ENCODE measurements around the gene SUCO. TPM values are rescaled to one million over a fixed set of nuclear protein-coding genes. Genes with fewer than 3 reads are reported as not detected.
"Not testable (repeated sequence)": the region's sequence is repeated elsewhere in the genome, so short reads cannot be mapped to it uniquely, and the experiment has no call there.

SUCO gene
- total and polyA plus RNA-seq, 2 of the 8 experiments (the other 6 are each of a cell fraction or from before 2014, with no cell fraction given), result 8.3 to 35.8 TPM

DNA sequence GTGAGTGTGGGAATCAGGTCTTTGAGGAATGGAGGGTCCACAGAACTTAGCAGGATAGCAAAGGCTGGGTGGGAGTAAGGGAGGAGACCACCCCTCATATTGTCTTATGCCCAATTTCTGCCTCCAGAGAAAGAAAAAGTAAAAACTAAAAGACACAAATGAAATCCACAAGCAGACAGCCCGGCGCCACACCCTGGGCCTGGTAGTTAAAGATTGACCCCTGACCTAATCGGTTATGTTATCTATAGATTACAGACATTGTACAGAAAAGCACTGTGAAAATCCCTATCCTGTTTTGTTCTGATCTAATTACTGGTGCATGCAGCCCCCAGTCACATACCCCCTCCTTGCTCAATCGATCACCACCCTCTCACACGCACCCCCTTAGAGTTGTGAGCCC lies 36.8 kb upstream of the SUCO start:
- H3K79me1 ChIP-seq (ENCODE audit: low read depth, low read length); H3K14ac ChIP-seq (ENCODE audit: insufficient read length); H3K4me3 ChIP-seq (ENCODE audit: extremely low read depth in 1 of 4, insufficient read depth in 2 of 4, low read depth in 3 of 4, low read length in 4 of 4); H3K23ac ChIP-seq (ENCODE audit: insufficient read length); H2BK5ac ChIP-seq (ENCODE audit: low read depth, low read length); H3K9ac ChIP-seq (replicated peaks in 1 of 4; ENCODE audit: extremely low read depth in 1 of 4, low read depth in 3 of 4, low read length in 3 of 4); H3K23me2 ChIP-seq (ENCODE audit: low read depth, low read length); H3K27me3 ChIP-seq (replicated peaks in 1 of 4; ENCODE audit: control insufficient read depth in 3 of 4, extremely low read depth in 1 of 4, insufficient read depth in 3 of 4, low read length in 3 of 4); H3K36me3 ChIP-seq (ENCODE audit: control insufficient read depth in 2 of 4, insufficient read depth in 4 of 4, low read length in 3 of 4); H2AFZ ChIP-seq (ENCODE audit: low read length); H3K27ac ChIP-seq (ENCODE audit: low read depth, low read length); H3K4me2 ChIP-seq (ENCODE audit: insufficient read depth in 1 of 2, low read depth in 2 of 2, low read length in 2 of 2); H3K4me1 ChIP-seq (replicated peaks in 1 of 4; ENCODE audit: control insufficient read depth in 3 of 4, insufficient read depth in 4 of 4, low read length in 3 of 4); DNase-seq (ENCODE audit: low read depth in 1 of 2, low spot score in 2 of 2); FAIRE-seq; H2BK15ac ChIP-seq (ENCODE audit: low read length); H4K91ac ChIP-seq (replicated peaks; ENCODE audit: insufficient read length, low read length); H3K56ac ChIP-seq (replicated peaks; ENCODE audit: insufficient read length, low read depth, low read length); H3K18ac ChIP-seq (ENCODE audit: extremely low read depth, low read length); H4K5ac ChIP-seq (ENCODE audit: insufficient read length, low read depth, low read length); H4K8ac ChIP-seq (ENCODE audit: extremely low read depth, insufficient read depth, low read length); H3K79me2 ChIP-seq (ENCODE audit: control insufficient read depth in 1 of 2, insufficient read depth in 2 of 2, low read length in 2 of 2); H2BK12ac ChIP-seq (ENCODE audit: low read depth, low read length); H3K4ac ChIP-seq (replicated peaks; ENCODE audit: insufficient read length, low read depth, low read length); H4K20me1 ChIP-seq (replicated peaks in 1 of 2; ENCODE audit: control insufficient read depth in 1 of 2, insufficient read depth in 2 of 2, low read length in 2 of 2); H3K9me3 ChIP-seq (ENCODE audit: insufficient read depth in 2 of 2, low read depth in 1 of 2, low read length in 1 of 2); H2BK120ac ChIP-seq (replicated peaks; ENCODE audit: low read depth, low read length); H2AK5ac ChIP-seq (ENCODE audit: low read depth, low read length); H2BK20ac ChIP-seq (ENCODE audit: low read length): not testable (repeated sequence)
- 98% methylated on average over 5 of the region's 5 CpGs; no CpG with 5 or more reads in 1 of the 2 experiments for WGBS, 2 experiments (ENCODE audit: extremely low coverage in 1 of 2, insufficient coverage in 1 of 2, insufficient read length in 1 of 2, insufficient replicate concordance in 2 of 2, low coverage in 1 of 2, low lambda C conversion rate in 2 of 2, missing lambda C conversion rate in 1 of 2)
- ChIA-PET CTCF (ENCODE audit: partially characterized antibody) (interaction anchor here (0.6 to 1.6 kb wide), 2 partner anchors 9 to 251 kb away, joined by 4 to 7 read pairs; no protein-coding TSS in a partner anchor), POLR2A (ENCODE audit: partially characterized antibody) (interaction anchor here (1.8 kb wide), 1 partner anchor 43 kb away, joined by 5 read pairs; no protein-coding TSS in a partner anchor)
